Erythroblast (primary cell): ENCODE data around the gene COQ8A.

ENCODE experiments used
- GATA1 ChIP-seq: IDR thresholded peaks from 2 replicates; pipeline ENCODE4 v1.6.1; 2011; ENCODE audit warnings: low read depth, mild to moderate bottlenecking, control low read depth, low read length, moderate library complexity
- POLR2A ChIP-seq: IDR thresholded peaks from 2 replicates; pipeline ENCODE4 v1.6.1; 2011; ENCODE audit warnings: mild to moderate bottlenecking, low read length

GRCh38 chr1:226954337-226954736 lies 14.2 kb downstream of the COQ8A start:
- no peak for TF ChIP-seq GATA1
- no peak for TF ChIP-seq POLR2A
